ENCODE measurements around the gene GDNF. TPM values are rescaled to one million over a fixed set of nuclear protein-coding genes. Genes with fewer than 3 reads are reported as not detected.

GDNF gene
- 0.80 TPM for polyA plus RNA-seq (2013, experiment 1 of 2)
- polyA plus RNA-seq (2013, experiment 2 of 2): 1.2 TPM

GRCh38 chr5:37839407-37840052 is at the start of gene GDNF:
Gene GDNF, minus strand, starts transcription at chr5:37840041. Its CDS starts 5,245 bp downstream, at chr5:37834796.
- Histone ChIP-seq H3K4me3 (ENCODE audit: low read length) (peak within 1 kb of the TSS; percentile 49), H3K36me3 (ENCODE audit: insufficient read depth, low read length) (no peaks in the 10 kb centered on the region), H3K27me3 (ENCODE audit: insufficient read depth, low read length) (peaks cover 94% of the 10 kb centered on the region), H3K9ac (ENCODE audit: low read depth, low read length) (0 out of 2 replicates have a peak within 1 kb of the TSS, but pooled peaks have one; percentile 37), H3K27ac (ENCODE audit: low read depth, low read length) (no peak within 1 kb of the TSS), H3K9me3 (ENCODE audit: insufficient read depth, low read depth, low read length) (no peaks in the 10 kb centered on the region), H3K4me1 (ENCODE audit: insufficient read depth, low read length) (peaks cover 39% of the 10 kb centered on the region)
- 1% methylated on average over 66 of the region's 66 CpGs for WGBS

- WGBS: 98% methylated on average over 6 of the region's 6 CpGs
- no peaks in the 10 kb centered on the region; the same call in 1 of the 2 replicates for H3K4me1 ChIP-seq (ENCODE audit: insufficient read depth, low read length)
- no peaks in the 10 kb centered on the region for H3K36me3 ChIP-seq (ENCODE audit: insufficient read depth, low read length)
- no peaks in the 10 kb centered on the region for H3K9me3 ChIP-seq (ENCODE audit: insufficient read depth, low read depth, low read length)
- no peak overlapping the region for H3K4me3 ChIP-seq (ENCODE audit: low read length)
- H3K9ac ChIP-seq (ENCODE audit: low read depth, low read length): no peak overlapping the region
- no peaks in the 10 kb centered on the region for H3K27me3 ChIP-seq (ENCODE audit: insufficient read depth, low read length)
- H3K27ac ChIP-seq (ENCODE audit: low read depth, low read length): no peak overlapping the region
Measured at GRCh38 chr5:37888476-37888875, 48.6 kb upstream of the GDNF start.

- Histone ChIP-seq H3K36me3 (ENCODE audit: insufficient read depth, low read length) (no peaks in the 10 kb centered on the region), H3K4me1 (ENCODE audit: insufficient read depth, low read length) (no peaks in the 10 kb centered on the region; the same call in 1 of the 2 replicates), H3K4me3 (ENCODE audit: low read length) (no peak overlapping the region), H3K9ac (ENCODE audit: low read depth, low read length) (no peak overlapping the region), H3K9me3 (ENCODE audit: insufficient read depth, low read depth, low read length) (no peaks in the 10 kb centered on the region), H3K27ac (ENCODE audit: low read depth, low read length) (no peak overlapping the region), H3K27me3 (ENCODE audit: insufficient read depth, low read length) (no peaks in the 10 kb centered on the region)
- WGBS: 88% methylated on average over 9 of the region's 9 CpGs
Measured at GRCh38 chr5:37886242-37886905, 46.5 kb upstream of the GDNF start.

GRCh38 chr5:37882636-37883035 is 42.8 kb upstream of the GDNF start:
- Histone ChIP-seq H3K9me3 (ENCODE audit: insufficient read depth, low read depth, low read length) (no peaks in the 10 kb centered on the region), H3K4me1 (ENCODE audit: insufficient read depth, low read length) (no peaks in the 10 kb centered on the region; the same call in 1 of the 2 replicates), H3K27me3 (ENCODE audit: insufficient read depth, low read length) (no peaks in the 10 kb centered on the region), H3K9ac (ENCODE audit: low read depth, low read length) (no peak overlapping the region), H3K36me3 (ENCODE audit: insufficient read depth, low read length) (no peaks in the 10 kb centered on the region), H3K4me3 (ENCODE audit: low read length) (no peak overlapping the region), H3K27ac (ENCODE audit: low read depth, low read length) (no peak overlapping the region)
- 87% methylated on average over 3 of the region's 3 CpGs for WGBS

GRCh38 chr5:37881359-37881758 is 41.5 kb upstream of the GDNF start:
- no peak overlapping the region for H3K27ac ChIP-seq (ENCODE audit: low read depth, low read length)
- H3K27me3 ChIP-seq (ENCODE audit: insufficient read depth, low read length): no peaks in the 10 kb centered on the region
- 95% methylated on average over 2 of the region's 3 CpGs for WGBS
- H3K9ac ChIP-seq (ENCODE audit: low read depth, low read length): no peak overlapping the region
- no peaks in the 10 kb centered on the region for H3K36me3 ChIP-seq (ENCODE audit: insufficient read depth, low read length)
- H3K4me3 ChIP-seq (ENCODE audit: low read length): no peak overlapping the region
- no peaks in the 10 kb centered on the region; the same call in 1 of the 2 replicates for H3K4me1 ChIP-seq (ENCODE audit: insufficient read depth, low read length)
- H3K9me3 ChIP-seq (ENCODE audit: insufficient read depth, low read depth, low read length): peaks cover 1% of the 10 kb centered on the region; the same call in 1 of the 2 replicates

- Histone ChIP-seq H3K27ac (ENCODE audit: low read depth, low read length) (no peak overlapping the region), H3K4me3 (ENCODE audit: low read length) (no peak overlapping the region), H3K36me3 (ENCODE audit: insufficient read depth, low read length) (no peaks in the 10 kb centered on the region), H3K4me1 (ENCODE audit: insufficient read depth, low read length) (peaks cover 2% of the 10 kb centered on the region; the same call in 1 of the 2 replicates), H3K27me3 (ENCODE audit: insufficient read depth, low read length) (no peaks in the 10 kb centered on the region), H3K9ac (ENCODE audit: low read depth, low read length) (no peak overlapping the region), H3K9me3 (ENCODE audit: insufficient read depth, low read depth, low read length) (peaks cover 2% of the 10 kb centered on the region; the same call in 1 of the 2 replicates)
- WGBS: 94% methylated on average over 3 of the region's 3 CpGs
Measured at GRCh38 chr5:37876943-37877342, 37.1 kb upstream of the GDNF start.

GRCh38 chr5:37876245-37876644 is 36.4 kb upstream of the GDNF start:
- Histone ChIP-seq H3K9ac (ENCODE audit: low read depth, low read length) (no peak overlapping the region), H3K27me3 (ENCODE audit: insufficient read depth, low read length) (no peaks in the 10 kb centered on the region), H3K4me3 (ENCODE audit: low read length) (no peak overlapping the region), H3K4me1 (ENCODE audit: insufficient read depth, low read length) (peaks cover 2% of the 10 kb centered on the region; the same call in 1 of the 2 replicates), H3K27ac (ENCODE audit: low read depth, low read length) (no peak overlapping the region), H3K9me3 (ENCODE audit: insufficient read depth, low read depth, low read length) (peaks cover 2% of the 10 kb centered on the region; the same call in 1 of the 2 replicates), H3K36me3 (ENCODE audit: insufficient read depth, low read length) (no peaks in the 10 kb centered on the region)
- WGBS: 100% methylated on average over 1 of the region's 1 CpG

GRCh38 chr5:37875051-37875787 is 35.4 kb upstream of the GDNF start:
- 65% methylated on average over 5 of the region's 6 CpGs for WGBS
- Histone ChIP-seq H3K9me3 (ENCODE audit: insufficient read depth, low read depth, low read length) (peaks cover 2% of the 10 kb centered on the region; the same call in 1 of the 2 replicates), H3K27me3 (ENCODE audit: insufficient read depth, low read length) (no peaks in the 10 kb centered on the region), H3K27ac (ENCODE audit: low read depth, low read length) (no peak overlapping the region), H3K4me3 (ENCODE audit: low read length) (no peak overlapping the region), H3K9ac (ENCODE audit: low read depth, low read length) (no peak overlapping the region), H3K4me1 (ENCODE audit: insufficient read depth, low read length) (peaks cover 2% of the 10 kb centered on the region; the same call in 1 of the 2 replicates), H3K36me3 (ENCODE audit: insufficient read depth, low read length) (no peaks in the 10 kb centered on the region)

- peaks cover 2% of the 10 kb centered on the region; the same call in 1 of the 2 replicates for H3K9me3 ChIP-seq (ENCODE audit: insufficient read depth, low read depth, low read length)
- WGBS: 94% methylated on average over 6 of the region's 7 CpGs
- no peaks in the 10 kb centered on the region for H3K36me3 ChIP-seq (ENCODE audit: insufficient read depth, low read length)
- no peak overlapping the region for H3K27ac ChIP-seq (ENCODE audit: low read depth, low read length)
- H3K4me1 ChIP-seq (ENCODE audit: insufficient read depth, low read length): peaks cover 2% of the 10 kb centered on the region; the same call in 1 of the 2 replicates
- no peaks in the 10 kb centered on the region for H3K27me3 ChIP-seq (ENCODE audit: insufficient read depth, low read length)
- H3K9ac ChIP-seq (ENCODE audit: low read depth, low read length): no peak overlapping the region
- no peak overlapping the region for H3K4me3 ChIP-seq (ENCODE audit: low read length)
Measured at GRCh38 chr5:37873988-37874387, 34.1 kb upstream of the GDNF start.

GRCh38 chr5:37871023-37871815 is 31.4 kb upstream of the GDNF start:
- Histone ChIP-seq H3K4me3 (ENCODE audit: low read length) (no peak overlapping the region), H3K27me3 (ENCODE audit: insufficient read depth, low read length) (no peaks in the 10 kb centered on the region), H3K27ac (ENCODE audit: low read depth, low read length) (no peak overlapping the region), H3K4me1 (ENCODE audit: insufficient read depth, low read length) (peaks cover 2% of the 10 kb centered on the region; the same call in 1 of the 2 replicates), H3K36me3 (ENCODE audit: insufficient read depth, low read length) (no peaks in the 10 kb centered on the region), H3K9me3 (ENCODE audit: insufficient read depth, low read depth, low read length) (no peaks in the 10 kb centered on the region; the same call in 1 of the 2 replicates), H3K9ac (ENCODE audit: low read depth, low read length) (no peak overlapping the region)
- 92% methylated on average over 7 of the region's 7 CpGs for WGBS

Measured in HUES64 (cell line).